ENCODE results near the gene TSPAN31.

- TF ChIP-seq EZH2phosphoT487 (IDR thresholded peaks at IDR 0.05; ENCODE audit: insufficient read depth, low read depth) (no peak), EZH2 (IDR thresholded peaks at IDR 0.05; ENCODE audit: insufficient read depth, poor library complexity, severe bottlenecking) (no peak)
These were observed 3.4 kb upstream of the TSPAN31 start for GRCh38 chr12:57741413-57741789.

All from GM23248 (cell line).